Measurements from ENCODE around the gene CES5A.
"Not testable (repeated sequence)": the region's sequence is repeated elsewhere in the genome, so short reads cannot be mapped to it uniquely, and the experiment has no call there.

CES5A gene

GRCh38 chr16:55828680-55829079 is 46.5 kb downstream of the CES5A start:
- DNase-seq (ENCODE audit: extremely low read depth, low read depth), result no peak
- TF ChIP-seq CTCF (IDR thresholded peaks at IDR 0.05; ENCODE audit: low read depth, low read length), result no peak

GRCh38 chr16:55825115-55825728 is 50.0 kb downstream of the CES5A start:
- DNase-seq (ENCODE audit: extremely low read depth, low read depth), result no peak
- no peak for TF ChIP-seq CTCF (IDR thresholded peaks at IDR 0.05; ENCODE audit: low read depth, low read length)

GRCh38 chr16:55824473-55825000 is 50.6 kb downstream of the CES5A start:
- DNase-seq (ENCODE audit: extremely low read depth, low read depth), result no peak
- no peak for TF ChIP-seq CTCF (IDR thresholded peaks at IDR 0.05; ENCODE audit: low read depth, low read length)

- DNase-seq (ENCODE audit: extremely low read depth, low read depth), result no peak
- TF ChIP-seq CTCF (IDR thresholded peaks at IDR 0.05; ENCODE audit: low read depth, low read length), result no peak
Measured at GRCh38 chr16:55822280-55822810, 52.8 kb downstream of the CES5A start.

GRCh38 chr16:55821210-55821609 is 54.0 kb downstream of the CES5A start:
- TF ChIP-seq CTCF (IDR thresholded peaks at IDR 0.05; ENCODE audit: low read depth, low read length), result no peak
- DNase-seq (ENCODE audit: extremely low read depth, low read depth), result no peak

GRCh38 chr16:55820615-55821014 is 54.6 kb downstream of the CES5A start:
- no peak for TF ChIP-seq CTCF (IDR thresholded peaks at IDR 0.05; ENCODE audit: low read depth, low read length)
- DNase-seq (ENCODE audit: extremely low read depth, low read depth), result no peak

- no peak for DNase-seq (ENCODE audit: extremely low read depth, low read depth)
- TF ChIP-seq CTCF (IDR thresholded peaks at IDR 0.05; ENCODE audit: low read depth, low read length), result no peak
Measured at GRCh38 chr16:55817236-55817912, 57.8 kb downstream of the CES5A start.

- DNase-seq (ENCODE audit: extremely low read depth, low read depth), result not testable (repeated sequence)
Measured at GRCh38 chr16:55816222-55816621, 59.0 kb downstream of the CES5A start.
